Neuronal stem cell (in vitro differentiated cells): ENCODE measurements around the gene MRPL12.

Experiments used
- DNase-seq: peaks from one replicate; pipeline ENCODE4 v3.0.0-alpha.2; 2013; ENCODE audit warnings: low spot score
- H2AFZ ChIP-seq: one replicate; pipeline ENCODE4 v1.6.1; 2013; ENCODE audit warnings: mild to moderate bottlenecking, low read length, inconsistent platforms
- H2AK5ac ChIP-seq: 2 replicates; pipeline ENCODE4 v1.6.1; 2013; ENCODE audit warnings: low read depth, mild to moderate bottlenecking, inconsistent platforms, low read length, moderate library complexity, mixed read lengths
- H2BK120ac ChIP-seq: 2 replicates; pipeline ENCODE4 v1.6.1; 2013; ENCODE audit warnings: low read depth, mild to moderate bottlenecking, inconsistent platforms, low read length, moderate library complexity, mixed read lengths
- H2BK12ac ChIP-seq: one replicate; pipeline ENCODE4 v1.6.1; 2013; ENCODE audit warnings: low read length, inconsistent platforms
- H2BK15ac ChIP-seq: 2 replicates; pipeline ENCODE4 v1.6.1; 2013; ENCODE audit warnings: mild to moderate bottlenecking, low read length, inconsistent platforms, mixed read lengths
- H2BK5ac ChIP-seq: one replicate; pipeline ENCODE4 v1.6.1; 2013; ENCODE audit warnings: inconsistent platforms, mild to moderate bottlenecking, low read length, moderate library complexity
- H3K14ac ChIP-seq: one replicate; pipeline ENCODE4 v1.6.1; 2013; ENCODE audit warnings: low read length, inconsistent platforms
- H3K18ac ChIP-seq: 2 replicates; pipeline ENCODE4 v1.6.1; 2013; ENCODE audit warnings: low read length, inconsistent platforms
- H3K23ac ChIP-seq: 2 replicates; pipeline ENCODE4 v1.6.1; 2013; ENCODE audit warnings: low read depth, mild to moderate bottlenecking, mixed read lengths, low read length, inconsistent platforms; ENCODE audit not compliant: poor library complexity
- H3K27ac ChIP-seq: replicated peaks from 3 replicates; pipeline ENCODE4 v1.5.1; 2013; ENCODE audit warnings: low read length, inconsistent platforms
- H3K27me3 ChIP-seq, 3 experiments: 2 replicates each; pipeline ENCODE4 v1.6.1; 2013; ENCODE audit warnings: low read length in 3 of 3, mild to moderate bottlenecking in 2 of 3, inconsistent platforms in 1 of 3, low read depth in 1 of 3, mixed read lengths in 1 of 3, moderate library complexity in 1 of 3; ENCODE audit not compliant: control insufficient read depth in 3 of 3, insufficient read depth in 3 of 3
- H3K36me3 ChIP-seq, 2 donors: replicated peaks in 1 of 2; 2 replicates each; pipeline ENCODE4 v1.6.1; 2013; ENCODE audit warnings: low read length in 2 of 2; ENCODE audit not compliant: control insufficient read depth in 2 of 2, insufficient read depth in 2 of 2
- H3K4ac ChIP-seq: 2 replicates; pipeline ENCODE4 v1.6.1; 2013; ENCODE audit warnings: inconsistent platforms, mild to moderate bottlenecking, low read length, moderate library complexity
- H3K4me1 ChIP-seq, 2 donors: 1 replicate in 1 of 2; 2 replicates in 1 of 2; pipeline ENCODE4 v1.6.1; 2013; ENCODE audit warnings: low read length in 2 of 2, low read depth in 1 of 2; ENCODE audit not compliant: control insufficient read depth in 2 of 2, insufficient read depth in 1 of 2
- H3K4me2 ChIP-seq: one replicate; pipeline ENCODE4 v1.6.1; 2013; ENCODE audit warnings: mild to moderate bottlenecking, low read length, inconsistent platforms; ENCODE audit not compliant: insufficient read depth, poor library complexity, severe bottlenecking
- H3K4me3 ChIP-seq, 2 donors: 2 replicates each; pipeline ENCODE4 v1.5.1; 2013; ENCODE audit warnings: low read length in 2 of 2, mild to moderate bottlenecking in 2 of 2, inconsistent platforms in 1 of 2, moderate library complexity in 1 of 2
- H3K79me1 ChIP-seq: one replicate; pipeline ENCODE4 v1.6.1; 2013; ENCODE audit warnings: low read depth, mild to moderate bottlenecking, inconsistent platforms, low read length, moderate library complexity
- H3K9ac ChIP-seq: one replicate; pipeline ENCODE4 v1.6.1; 2013; ENCODE audit warnings: mild to moderate bottlenecking, low read depth, low read length, inconsistent platforms; ENCODE audit not compliant: poor library complexity
- H3K9me3 ChIP-seq, 2 donors: replicated peaks in 1 of 2; 2 replicates each; pipeline versions ENCODE3 to v1.6.1; 2013; ENCODE audit warnings: low read length in 2 of 2, mild to moderate bottlenecking in 2 of 2, inconsistent platforms in 1 of 2, low read depth in 1 of 2, mixed read lengths in 1 of 2, moderate library complexity in 1 of 2; ENCODE audit not compliant: control insufficient read depth in 2 of 2, insufficient read depth in 1 of 2
- H4K8ac ChIP-seq: one replicate; pipeline ENCODE4 v1.6.1; 2013; ENCODE audit warnings: low read depth, mild to moderate bottlenecking, inconsistent platforms, low read length, moderate library complexity
- H4K91ac ChIP-seq: one replicate; pipeline ENCODE4 v1.6.1; 2013; ENCODE audit warnings: low read length, low read depth, mild to moderate bottlenecking, inconsistent platforms; ENCODE audit not compliant: poor library complexity
- WGBS, 2 donors: extraction: QIAGEN DNeasy Blood & Tissue Kit; methylation state at CpG; one replicate each; pipeline ENCODE4 v1.1.7; 2013; ENCODE audit warnings: missing lambda C conversion rate in 2 of 2, mixed read lengths in 1 of 2; ENCODE audit not compliant: insufficient read length in 2 of 2, insufficient replicate concordance in 1 of 2; ENCODE audit errors: extremely low coverage in 2 of 2; 5-methylcytosine and 5-hydroxymethylcytosine counted together

The MRPL12 gene

GRCh38 chr17:81711814-81712467 is 8.8 kb downstream of the MRPL12 start, which contains the start of gene SLC25A10:
TSS of gene SLC25A10 (plus strand) at chr17:81712284. CDS start at chr17:81712427, 143 bp downstream.
- Histone ChIP-seq H3K79me1 (peaks cover 28% of the 10 kb centered on the region), H2AK5ac (peak within 1 kb of the TSS; percentile 86), H2AFZ (peak within 1 kb of the TSS; percentile 98), H2BK5ac (no peak within 1 kb of the TSS), H3K23ac (peak within 1 kb of the TSS; percentile 91), H3K4ac (no peak within 1 kb of the TSS), H2BK15ac (peak within 1 kb of the TSS; percentile 67), H3K27me3 (peaks cover 0 to 14% (median 0%) of the 10 kb centered on the region in 3 experiments), H3K9ac (peak within 1 kb of the TSS; percentile 88), H2BK120ac (no peak within 1 kb of the TSS), H4K8ac (no peak within 1 kb of the TSS), H3K36me3 (peaks cover 17 to 34% of the 10 kb centered on the region in 2 donors), H3K27ac (no peak within 1 kb of the TSS), H3K14ac (peak within 1 kb of the TSS; percentile 82), H2BK12ac (peak within 1 kb of the TSS; percentile 41), H3K4me2 (peak within 1 kb of the TSS; percentile 98), H3K18ac (peak within 1 kb of the TSS; percentile 94), H3K4me1 (peaks cover 21 to 26% of the 10 kb centered on the region in 2 donors), H3K4me3 (peak within 1 kb of the TSS; percentile 81 to 96), H4K91ac (no peak within 1 kb of the TSS), H3K9me3 (no peaks in the 10 kb centered on the region)
- no CpG with 5 or more reads among the region's 89 CpGs for WGBS, 2 donors
- peak; percentile 78 for DNase-seq

GRCh38 chr17:81712468-81713003 is 9.4 kb downstream of the MRPL12 start:
- Histone ChIP-seq H3K4me2 (peak overlapping the region; percentile 98), H2AK5ac (peak overlapping the region; percentile 86), H2AFZ (peak overlapping the region; percentile 98), H3K18ac (peak overlapping the region; percentile 94), H2BK120ac (no peak overlapping the region), H3K23ac (peak overlapping the region; percentile 91), H3K79me1 (peaks cover 28% of the 10 kb centered on the region), H3K27ac (no peak overlapping the region), H4K91ac (no peak overlapping the region), H3K27me3 (peaks cover 0 to 14% (median 0%) of the 10 kb centered on the region in 3 experiments), H3K4me3 (peak overlapping the region; percentile 81 to 96), H3K36me3 (peaks cover 13 to 32% of the 10 kb centered on the region in 2 donors), H3K9ac (peak overlapping the region; percentile 88), H3K4me1 (peaks cover 21 to 26% of the 10 kb centered on the region in 2 donors), H2BK12ac (peak overlapping the region; percentile 30), H4K8ac (no peak overlapping the region), H3K14ac (peak overlapping the region; percentile 82), H3K4ac (no peak overlapping the region), H3K9me3 (no peaks in the 10 kb centered on the region), H2BK5ac (no peak overlapping the region), H2BK15ac (no peak overlapping the region)
- DNase-seq: no peak
- no CpG with 5 or more reads among the region's 41 CpGs for WGBS, 2 donors

- Histone ChIP-seq H4K91ac (no peak overlapping the region), H3K4me2 (peak overlapping the region; percentile 98), H2BK5ac (no peak overlapping the region), H3K4me1 (peaks cover 21 to 26% of the 10 kb centered on the region in 2 donors), H3K9me3 (no peaks in the 10 kb centered on the region), H3K14ac (peak overlapping the region; percentile 97), H3K9ac (peak overlapping the region; percentile 88), H3K27ac (peak overlapping the region; percentile 27), H2BK15ac (peak overlapping the region; percentile 58), H2BK120ac (no peak overlapping the region), H2BK12ac (peak overlapping the region; percentile 30), H3K18ac (peak overlapping the region; percentile 27), H3K79me1 (peaks cover 28% of the 10 kb centered on the region), H3K4ac (no peak overlapping the region), H3K23ac (peak overlapping the region; percentile 91), H3K27me3 (peaks cover 0 to 14% (median 0%) of the 10 kb centered on the region in 3 experiments), H2AK5ac (peak overlapping the region; percentile 86), H3K36me3 (peaks cover 10 to 32% of the 10 kb centered on the region in 2 donors), H2AFZ (peak overlapping the region; percentile 98), H4K8ac (no peak overlapping the region), H3K4me3 (peak overlapping the region; percentile 81 to 96)
- no peak for DNase-seq
- no CpG with 5 or more reads among the region's 18 CpGs for WGBS, 2 donors
Measured at GRCh38 chr17:81713004-81713555, 9.9 kb downstream of the MRPL12 start.
